Frontal cortex (tissue), 4 donors: ENCODE measurements around the gene SLC48A1. TPM values are rescaled to one million over a fixed set of nuclear protein-coding genes. Genes with fewer than 3 reads are reported as not detected.

Source experiments
- DNase-seq, 2 donors: peaks; one replicate each; pipeline ENCODE4 v3.0.0; 2012; ENCODE audit warnings: low spot score in 2 of 2
- FAIRE-seq: peaks from 2 replicates; lab custom pipeline; 2012; peaks lifted over from hg19 to GRCh38; lab: Jason Lieb, UNC
- total RNA-seq: library from RNA; depleted of rRNA; stranded (reverse); fragments of >200 nt; gene quantifications from one replicate; pipeline ENCODE4 v1.2.3, GENCODE V29; 2014
- donor health status: control.
- donor health status: control.
- donor health status: control.

Gene SLC48A1
- total RNA-seq, 1 donor from 2014 or later: 8.6 TPM

- no peak for FAIRE-seq
- no peak for DNase-seq
Observed at GRCh38 chr12:47755655-47756562, 17.1 kb upstream of the SLC48A1 start.

GRCh38 chr12:47757364-47757839 is 15.6 kb upstream of the SLC48A1 start:
- no peak for DNase-seq

GRCh38 chr12:47757840-47758583 is 15.0 kb upstream of the SLC48A1 start:
- no peak for FAIRE-seq

More at GRCh38 chr12:47757364-47757839, 15.6 kb upstream of the SLC48A1 start:
- FAIRE-seq: no peak

GRCh38 chr12:47758584-47758833 is 14.5 kb upstream of the SLC48A1 start:
- FAIRE-seq (no peak), DNase-seq (no peak)

More at GRCh38 chr12:47757840-47758583, 15.0 kb upstream of the SLC48A1 start:
- DNase-seq: no peak

- FAIRE-seq: no peak
Observed at GRCh38 chr12:47758834-47759690, 14.0 kb upstream of the SLC48A1 start, which contains the start of gene RAPGEF3. Gene RAPGEF3 (minus strand): TSS chr12:47758880. CDS start chr12:47758556, 324 bp downstream.

GRCh38 chr12:47762850-47763465 is 10.1 kb upstream of the SLC48A1 start:
- no peak for DNase-seq
- no peak for FAIRE-seq

More at GRCh38 chr12:47758834-47759690, 14.0 kb upstream of the SLC48A1 start, which contains the start of gene RAPGEF3:
- DNase-seq: peak; percentile 85 to 92

- FAIRE-seq (no peak), DNase-seq (no peak)
Observed at GRCh38 chr12:47763481-47764346, 9.3 kb upstream of the SLC48A1 start.

- FAIRE-seq: no peak
- no peak for DNase-seq
Observed at GRCh38 chr12:47766502-47767215, 6.4 kb upstream of the SLC48A1 start.

GRCh38 chr12:47767216-47767724 is 5.8 kb upstream of the SLC48A1 start:
- FAIRE-seq (no peak), DNase-seq (no peak)

- FAIRE-seq (no peak), DNase-seq (no peak)
Observed at GRCh38 chr12:47768323-47768811, 4.7 kb upstream of the SLC48A1 start.

- no peak for DNase-seq
- FAIRE-seq: no peak
Observed at GRCh38 chr12:47769234-47770085, 3.6 kb upstream of the SLC48A1 start.

GRCh38 chr12:47770086-47770726 is 2.8 kb upstream of the SLC48A1 start:
- no peak for FAIRE-seq
- no peak for DNase-seq

GRCh38 chr12:47771304-47771703 is 1.7 kb upstream of the SLC48A1 start:
- no peak for FAIRE-seq

GRCh38 chr12:47772094-47772660 is 861 bp upstream of the SLC48A1 start:
- DNase-seq (no peak), FAIRE-seq (no peak)

More at GRCh38 chr12:47771304-47771703, 1.7 kb upstream of the SLC48A1 start:
- DNase-seq: no peak

- DNase-seq: no peak
- FAIRE-seq: no peak
Observed at GRCh38 chr12:47772738-47773061, 338 bp upstream of the SLC48A1 start.
